ENCODE results near the gene PSMB7.

- TF ChIP-seq POLR2A (IDR thresholded peaks at IDR 0.05): no peak
- TF ChIP-seq CTCF (IDR thresholded peaks at IDR 0.05): no peak
These were observed 71.5 kb downstream of the PSMB7 start for GRCh38 chr9:124343533-124344290.
